Ovary (tissue), 3 donors: ENCODE measurements around the gene KDELR1.

Source experiments
- CTCF ChIP-seq, 3 donors: fragments of 450-650 bp in 2 of 3; fragments of 200-600 bp in 1 of 3; IDR thresholded peaks; one replicate each; pipeline versions ENCODE4 v1.5.1 to v1.8.0; 2016 to 2022; ENCODE audit warnings: antibody characterized with exemption in 3 of 3, mild to moderate bottlenecking in 1 of 3
- EP300 ChIP-seq: sonication (generic); formaldehyde crosslinking; IDR thresholded peaks from one replicate; pipeline ENCODE4 v1.6.1; 2017; ENCODE audit warnings: antibody characterized with exemption
- POLR2A ChIP-seq: fragments of 450-650 bp; IDR thresholded peaks from one replicate; pipeline ENCODE4 v1.6.1; 2017; ENCODE audit warnings: antibody characterized with exemption, mild to moderate bottlenecking, moderate library complexity
- donor health status: DM: no; HTN: no; CAD: no.

GRCh38 chr19:48392860-48393558 lies 1.7 kb upstream of the KDELR1 start:
- TF ChIP-seq CTCF (IDR thresholded peaks at IDR 0.05) (no peak), POLR2A (no peak), EP300 (no peak)
